GM12874 (cell line): Measurements from ENCODE around the gene DIP2C.

ENCODE experiments used
- CTCF ChIP-seq: IDR thresholded peaks from 2 replicates; pipeline ENCODE4 v1.5.1; 2011; ENCODE audit warnings: low read depth, mild to moderate bottlenecking, control low read depth, low read length, moderate library complexity; ENCODE audit not compliant: insufficient read depth

DIP2C gene

GRCh38 chr10:454860-455259 lies 234.6 kb downstream of the DIP2C start:
- TF ChIP-seq CTCF: no peak

- no peak for TF ChIP-seq CTCF
Observed at GRCh38 chr10:453647-454046, 235.8 kb downstream of the DIP2C start.

GRCh38 chr10:452512-453426 lies 236.7 kb downstream of the DIP2C start:
- TF ChIP-seq CTCF: no peak

- TF ChIP-seq CTCF: no peak
Observed at GRCh38 chr10:451856-452255, 237.6 kb downstream of the DIP2C start.

- no peak for TF ChIP-seq CTCF
Observed at GRCh38 chr10:451021-451471, 238.4 kb downstream of the DIP2C start.

GRCh38 chr10:450463-450862 lies 239.0 kb downstream of the DIP2C start:
- no peak for TF ChIP-seq CTCF

- TF ChIP-seq CTCF: no peak
Observed at GRCh38 chr10:443459-443858, 246.0 kb downstream of the DIP2C start.
